ENCODE data around the gene CCDC69.
"Not testable (repeated sequence)": the region's sequence is repeated elsewhere in the genome, so short reads cannot be mapped to it uniquely, and the experiment has no call there.

The CCDC69 gene

DNA sequence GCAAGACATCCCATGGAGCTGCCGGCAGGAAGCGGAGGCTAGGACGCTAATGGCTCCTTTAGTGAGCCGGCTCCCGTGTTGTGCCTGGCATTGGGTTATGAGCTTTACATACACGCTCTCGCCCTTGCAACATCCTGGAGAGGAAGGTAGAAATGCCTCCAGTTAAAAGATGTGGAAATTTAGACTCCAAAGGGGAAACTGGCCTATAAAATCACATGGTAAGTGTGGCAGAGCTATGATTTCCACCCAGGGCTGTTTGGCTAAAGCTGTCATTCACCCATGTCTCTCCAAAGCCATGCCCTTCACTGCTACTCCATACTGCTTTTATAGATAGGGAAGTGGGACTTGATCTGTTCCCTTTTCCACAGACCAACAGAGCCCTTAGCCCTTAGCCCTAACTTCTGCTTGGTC, 34.3 kb upstream of the CCDC69 start:
- Histone ChIP-seq H4K8ac (ENCODE audit: low read length) (no peak overlapping the region), H3K4me1 (ENCODE audit: control insufficient read depth, insufficient read depth, low read depth, low read length) (peaks cover 7% of the 10 kb centered on the region), H3K4ac (ENCODE audit: low read depth in 1 of 2, low read length in 2 of 2) (no peak overlapping the region), H3K18ac (ENCODE audit: low read depth in 1 of 2, low read length in 2 of 2) (no peak overlapping the region), H3K4me3 (ENCODE audit: insufficient read depth in 1 of 2, low read depth in 1 of 2, low read length in 2 of 2) (no peak overlapping the region), H2AK5ac (ENCODE audit: low read length, severe bottlenecking) (no peak overlapping the region), H3K9me3 (ENCODE audit: control insufficient read depth, low read length) (no peaks in the 10 kb centered on the region), H3K27me3 (ENCODE audit: control insufficient read depth in 1 of 2, insufficient read depth in 1 of 2, low read length in 2 of 2) (no peaks in the 10 kb centered on the region), H3K36me3 (ENCODE audit: control insufficient read depth in 1 of 2, insufficient read depth in 2 of 2, low read depth in 1 of 2, low read length in 2 of 2) (peaks cover 0 to 18% of the 10 kb centered on the region in 2 experiments), H2BK5ac (ENCODE audit: low read depth, low read length, poor library complexity, severe bottlenecking) (no peak overlapping the region), H2BK120ac (ENCODE audit: low read depth, low read length) (no peak overlapping the region), H2BK12ac (ENCODE audit: low read length in 2 of 2) (no peak overlapping the region), H3K4me2 (ENCODE audit: low read length, poor library complexity, severe bottlenecking) (no peak overlapping the region), H2AFZ (ENCODE audit: low read depth, low read length) (no peak overlapping the region), H4K91ac (ENCODE audit: low read length) (no peak overlapping the region), H3K23ac (ENCODE audit: low read length in 2 of 2) (no peak overlapping the region), H3K27ac (ENCODE audit: low read length, poor library complexity, severe bottlenecking) (no peak overlapping the region), H3K79me1 (replicated peaks; ENCODE audit: low read length, poor library complexity, severe bottlenecking) (peaks cover 36% of the 10 kb centered on the region), H3K9ac (ENCODE audit: low read length) (no peak overlapping the region), H2BK15ac (ENCODE audit: low read depth, poor library complexity, severe bottlenecking) (no peak overlapping the region), H3K14ac (ENCODE audit: low read length in 2 of 2) (no peak overlapping the region)
- WGBS = 91% methylated on average over 7 of the region's 7 CpGs
- no peak for DNase-seq

DNA sequence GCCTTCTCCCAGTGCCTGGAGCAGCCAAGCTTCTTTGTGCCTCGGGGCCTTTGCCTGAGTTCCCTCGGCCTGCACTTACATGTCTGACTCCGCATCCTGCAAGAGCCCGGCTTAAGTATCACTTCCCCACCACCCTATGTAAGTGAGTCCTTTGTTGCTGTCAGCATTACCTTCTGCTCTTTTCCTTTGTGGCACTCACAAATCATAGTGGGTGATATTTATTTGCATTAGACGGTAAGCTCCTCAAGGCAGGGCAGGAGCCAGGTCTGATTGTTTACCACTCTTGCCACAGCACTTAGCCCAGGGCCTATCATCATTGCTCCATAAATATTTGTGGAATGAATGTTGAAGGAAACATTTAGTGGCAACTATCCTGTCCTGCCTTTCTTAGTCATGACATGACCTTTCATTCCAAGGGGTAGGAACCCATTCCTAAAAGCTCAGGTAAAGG, 33.9 kb upstream of the CCDC69 start:
- WGBS = 91% methylated on average over 4 of the region's 5 CpGs
- Histone ChIP-seq H3K9me3 (ENCODE audit: control insufficient read depth, low read length) (no peaks in the 10 kb centered on the region), H4K8ac (ENCODE audit: low read length) (no peak overlapping the region), H3K36me3 (ENCODE audit: control insufficient read depth in 1 of 2, insufficient read depth in 2 of 2, low read depth in 1 of 2, low read length in 2 of 2) (peaks cover 0 to 17% of the 10 kb centered on the region in 2 experiments), H3K4me1 (ENCODE audit: control insufficient read depth, insufficient read depth, low read depth, low read length) (peaks cover 7% of the 10 kb centered on the region), H2BK120ac (ENCODE audit: low read depth, low read length) (no peak overlapping the region), H3K27me3 (ENCODE audit: control insufficient read depth in 1 of 2, insufficient read depth in 1 of 2, low read length in 2 of 2) (no peaks in the 10 kb centered on the region), H3K4me3 (ENCODE audit: insufficient read depth in 1 of 2, low read depth in 1 of 2, low read length in 2 of 2) (no peak overlapping the region), H3K9ac (ENCODE audit: low read length) (no peak overlapping the region), H3K23ac (ENCODE audit: low read length in 2 of 2) (no peak overlapping the region), H4K91ac (ENCODE audit: low read length) (no peak overlapping the region), H3K14ac (ENCODE audit: low read length in 2 of 2) (no peak overlapping the region), H3K27ac (ENCODE audit: low read length, poor library complexity, severe bottlenecking) (no peak overlapping the region), H3K4ac (ENCODE audit: low read depth in 1 of 2, low read length in 2 of 2) (no peak overlapping the region), H2AFZ (ENCODE audit: low read depth, low read length) (no peak overlapping the region), H2BK15ac (ENCODE audit: low read depth, poor library complexity, severe bottlenecking) (no peak overlapping the region), H3K4me2 (ENCODE audit: low read length, poor library complexity, severe bottlenecking) (no peak overlapping the region), H3K18ac (ENCODE audit: low read depth in 1 of 2, low read length in 2 of 2) (no peak overlapping the region), H2BK5ac (ENCODE audit: low read depth, low read length, poor library complexity, severe bottlenecking) (no peak overlapping the region), H2BK12ac (ENCODE audit: low read length in 2 of 2) (peak overlapping the region in 1 of 2 experiments; percentile 34), H3K79me1 (replicated peaks; ENCODE audit: low read length, poor library complexity, severe bottlenecking) (peaks cover 36% of the 10 kb centered on the region), H2AK5ac (ENCODE audit: low read length, severe bottlenecking) (no peak overlapping the region)
- DNase-seq = peak; percentile 61

GRCh38 chr5:151255621-151256286, 31.9 kb upstream of the CCDC69 start:
- Histone ChIP-seq H3K23ac (ENCODE audit: low read length in 2 of 2) (no peak overlapping the region), H2BK5ac (ENCODE audit: low read depth, low read length, poor library complexity, severe bottlenecking) (no peak overlapping the region), H3K9ac (ENCODE audit: low read length) (no peak overlapping the region), H2AK5ac (ENCODE audit: low read length, severe bottlenecking) (no peak overlapping the region), H3K27ac (ENCODE audit: low read length, poor library complexity, severe bottlenecking) (no peak overlapping the region), H2BK12ac (ENCODE audit: low read length in 2 of 2) (no peak overlapping the region), H2BK15ac (ENCODE audit: low read depth, poor library complexity, severe bottlenecking) (no peak overlapping the region), H2BK120ac (ENCODE audit: low read depth, low read length) (no peak overlapping the region), H3K79me1 (replicated peaks; ENCODE audit: low read length, poor library complexity, severe bottlenecking) (peaks cover 35% of the 10 kb centered on the region), H3K9me3 (ENCODE audit: control insufficient read depth, low read length) (no peaks in the 10 kb centered on the region), H4K91ac (ENCODE audit: low read length) (no peak overlapping the region), H3K14ac (ENCODE audit: low read length in 2 of 2) (no peak overlapping the region), H3K4me1 (ENCODE audit: control insufficient read depth, insufficient read depth, low read depth, low read length) (peaks cover 7% of the 10 kb centered on the region), H3K4ac (ENCODE audit: low read depth in 1 of 2, low read length in 2 of 2) (no peak overlapping the region), H3K27me3 (ENCODE audit: control insufficient read depth in 1 of 2, insufficient read depth in 1 of 2, low read length in 2 of 2) (no peaks in the 10 kb centered on the region), H2AFZ (ENCODE audit: low read depth, low read length) (no peak overlapping the region), H3K18ac (ENCODE audit: low read depth in 1 of 2, low read length in 2 of 2) (no peak overlapping the region), H3K4me3 (ENCODE audit: insufficient read depth in 1 of 2, low read depth in 1 of 2, low read length in 2 of 2) (no peak overlapping the region), H3K36me3 (ENCODE audit: control insufficient read depth in 1 of 2, insufficient read depth in 2 of 2, low read depth in 1 of 2, low read length in 2 of 2) (peaks cover 0 to 9% of the 10 kb centered on the region in 2 experiments), H4K8ac (ENCODE audit: low read length) (no peak overlapping the region), H3K4me2 (ENCODE audit: low read length, poor library complexity, severe bottlenecking) (no peak overlapping the region)
- WGBS = 96% methylated on average over 3 of the region's 3 CpGs
- no peak for DNase-seq

GRCh38 chr5:151254990-151255389, 31.1 kb upstream of the CCDC69 start:
- 97% methylated on average over 4 of the region's 5 CpGs for WGBS
- H3K27ac ChIP-seq (ENCODE audit: low read length, poor library complexity, severe bottlenecking); H3K4me3 ChIP-seq (ENCODE audit: insufficient read depth in 1 of 2, low read depth in 1 of 2, low read length in 2 of 2); H2AFZ ChIP-seq (ENCODE audit: low read depth, low read length); H2BK5ac ChIP-seq (ENCODE audit: low read depth, low read length, poor library complexity, severe bottlenecking); H3K36me3 ChIP-seq (ENCODE audit: control insufficient read depth in 1 of 2, insufficient read depth in 2 of 2, low read depth in 1 of 2, low read length in 2 of 2); H3K4ac ChIP-seq (ENCODE audit: low read depth in 1 of 2, low read length in 2 of 2); H3K18ac ChIP-seq (ENCODE audit: low read depth in 1 of 2, low read length in 2 of 2); H2AK5ac ChIP-seq (ENCODE audit: low read length, severe bottlenecking); H3K9ac ChIP-seq (ENCODE audit: low read length); H3K4me2 ChIP-seq (ENCODE audit: low read length, poor library complexity, severe bottlenecking); H3K14ac ChIP-seq (ENCODE audit: low read length in 2 of 2); H4K91ac ChIP-seq (ENCODE audit: low read length); H2BK120ac ChIP-seq (ENCODE audit: low read depth, low read length); H3K9me3 ChIP-seq (ENCODE audit: control insufficient read depth, low read length); H3K27me3 ChIP-seq (ENCODE audit: control insufficient read depth in 1 of 2, insufficient read depth in 1 of 2, low read length in 2 of 2); H3K23ac ChIP-seq (ENCODE audit: low read length in 2 of 2); H2BK15ac ChIP-seq (ENCODE audit: low read depth, poor library complexity, severe bottlenecking); DNase-seq; H2BK12ac ChIP-seq (ENCODE audit: low read length in 2 of 2); H3K4me1 ChIP-seq (ENCODE audit: control insufficient read depth, insufficient read depth, low read depth, low read length); H4K8ac ChIP-seq (ENCODE audit: low read length): not testable (repeated sequence)
- peaks cover 35% of the 10 kb centered on the region for H3K79me1 ChIP-seq (replicated peaks; ENCODE audit: low read length, poor library complexity, severe bottlenecking)
